Right lobe of liver (tissue), 6 donors: Measurements from ENCODE around the gene PIWIL1. TPM values are rescaled to one million over a fixed set of nuclear protein-coding genes. Genes with fewer than 3 reads are reported as not detected.

ENCODE experiments used
- ATAC-seq, 4 donors: fragments of 200-7000 bp; cut with Tn5 transposase; one replicate each; pipeline ENCODE4 v1.9.1; 2020; ENCODE audit warnings: mild to moderate bottlenecking in 4 of 4, moderate library complexity in 4 of 4
- DNase-seq, 3 donors: peaks; one replicate each; pipeline ENCODE4 v3.0.0-alpha.2; 2020
- H3K27ac ChIP-seq, 3 donors: fragments of 200-600 bp; one replicate each; pipeline ENCODE4 v1.8.0; 2022
- H3K27me3 ChIP-seq, 2 donors: fragments of 200-600 bp; one replicate each; pipeline ENCODE4 v1.8.0; 2022
- H3K36me3 ChIP-seq, 4 donors: fragments of 200-600 bp; sonication (generic) in 1 of 4; one replicate each; pipeline versions ENCODE4 v1.5.1 to v1.8.0; 2017 to 2022; ENCODE audit warnings: control low read depth in 1 of 4
- H3K4me1 ChIP-seq, 4 donors: fragments of 200-600 bp; sonication (generic) in 1 of 4; one replicate each; pipeline versions ENCODE4 v1.5.1 to v1.8.0; 2017 to 2022; ENCODE audit warnings: control low read depth in 1 of 4
- H3K4me3 ChIP-seq, 3 donors: fragments of 200-600 bp; one replicate each; pipeline ENCODE4 v1.8.0; 2022
- H3K9me3 ChIP-seq, 4 donors: fragments of 200-600 bp; sonication (generic) in 1 of 4; one replicate each; pipeline versions ENCODE4 v1.5.1 to v1.8.0; 2017 to 2022; ENCODE audit warnings: control low read depth in 1 of 4
- POLR2A ChIP-seq: fragments of 450-650 bp; IDR thresholded peaks from one replicate; pipeline ENCODE4 v1.6.1; 2017; ENCODE audit warnings: antibody characterized with exemption, mild to moderate bottlenecking
- WGBS: methylation state at CpG from one replicate; pipeline ENCODE4 v1.1.6; 2018; ENCODE audit warnings: low coverage, low lambda C conversion rate; ENCODE audit not compliant: insufficient coverage; ENCODE audit errors: missing lambda C conversion rate; 5-methylcytosine and 5-hydroxymethylcytosine counted together
- intact Hi-C, 2 donors: fragments of 100-400 bp; cut with DNase I; formaldehyde crosslinking; loops; one replicate each; pipeline versions ENCODE4 v1.11.2 to v1.14.1; 2022
- total RNA-seq, 6 experiments: library from RNA; depleted of rRNA in 2 of 6; stranded (reverse); fragments of >200 nt in 2 of 6; fragmentation: NEBNext Ultra II Directional in 3 of 6; extraction: Animal tissue kit (Norgen Biotek cat#: 25700) in 3 of 6; gene quantifications; one replicate each; pipeline versions ENCODE4 v1.1.0 to v1.2.4, GENCODE V29; 2016 to 2023
- TF ChIP-seq, protein P1 (sequence below), 4 donors: fragments of 200-600 bp in 3 of 4; fragments of 450-650 bp in 1 of 4; IDR thresholded peaks; one replicate each; pipeline versions ENCODE4 v1.5.1 to v1.8.0; 2016 to 2022; ENCODE audit warnings: antibody characterized with exemption in 4 of 4, mild to moderate bottlenecking in 2 of 4
- donor health status: DM: no; HTN: yes; CAD: no.
- donor health status: DM: no; HTN: no; CAD: no.
- donor health status: DM: no; HTN: no; CAD: no.
- donor health status: DM: no; HTN: yes; CAD: no.
- donor health status: DM: no; HTN: yes; CAD: no.

PIWIL1 gene
- total RNA-seq, 6 experiments from 2014 or later = not detected

DNA sequence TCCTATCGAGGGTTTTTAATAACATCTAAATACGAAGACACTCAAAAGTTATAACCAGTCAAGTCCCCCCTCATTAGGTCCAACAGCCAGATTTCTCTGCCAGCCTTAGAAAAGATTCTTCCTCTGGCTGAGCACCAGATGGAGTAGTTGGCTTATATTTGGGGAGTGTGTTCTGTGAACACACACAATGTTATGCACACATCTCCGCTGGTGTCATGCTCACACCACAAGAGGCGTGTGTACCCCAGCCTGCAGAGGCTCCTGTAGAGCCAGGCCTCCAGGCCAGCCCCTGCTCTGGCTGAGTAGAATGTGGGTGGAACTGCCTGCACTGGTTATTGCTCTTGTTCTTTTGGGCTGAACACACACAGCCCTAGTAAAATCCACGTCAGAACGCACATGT is 64.0 kb downstream of the PIWIL1 start:
- 57% methylated on average over 5 of the region's 6 CpGs for WGBS
- H3K27ac ChIP-seq = no peak overlapping the region
- DNase-seq (no peak), ATAC-seq (peak in 2 of 4 donors; percentile 21 to 33)
- no peak for TF ChIP-seq POLR2A
- TF ChIP-seq, protein P1, sequence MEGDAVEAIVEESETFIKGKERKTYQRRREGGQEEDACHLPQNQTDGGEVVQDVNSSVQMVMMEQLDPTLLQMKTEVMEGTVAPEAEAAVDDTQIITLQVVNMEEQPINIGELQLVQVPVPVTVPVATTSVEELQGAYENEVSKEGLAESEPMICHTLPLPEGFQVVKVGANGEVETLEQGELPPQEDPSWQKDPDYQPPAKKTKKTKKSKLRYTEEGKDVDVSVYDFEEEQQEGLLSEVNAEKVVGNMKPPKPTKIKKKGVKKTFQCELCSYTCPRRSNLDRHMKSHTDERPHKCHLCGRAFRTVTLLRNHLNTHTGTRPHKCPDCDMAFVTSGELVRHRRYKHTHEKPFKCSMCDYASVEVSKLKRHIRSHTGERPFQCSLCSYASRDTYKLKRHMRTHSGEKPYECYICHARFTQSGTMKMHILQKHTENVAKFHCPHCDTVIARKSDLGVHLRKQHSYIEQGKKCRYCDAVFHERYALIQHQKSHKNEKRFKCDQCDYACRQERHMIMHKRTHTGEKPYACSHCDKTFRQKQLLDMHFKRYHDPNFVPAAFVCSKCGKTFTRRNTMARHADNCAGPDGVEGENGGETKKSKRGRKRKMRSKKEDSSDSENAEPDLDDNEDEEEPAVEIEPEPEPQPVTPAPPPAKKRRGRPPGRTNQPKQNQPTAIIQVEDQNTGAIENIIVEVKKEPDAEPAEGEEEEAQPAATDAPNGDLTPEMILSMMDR (IDR thresholded peaks at IDR 0.05) = peak in 1 of 4 donors; percentile 23
- no peaks in the 10 kb centered on the region for H3K27me3 ChIP-seq
- H3K36me3 ChIP-seq = no peaks in the 10 kb centered on the region
- H3K4me1 ChIP-seq = no peaks in the 10 kb centered on the region
- intact Hi-C loops = no loop called here
- no peak overlapping the region for H3K4me3 ChIP-seq
- H3K9me3 ChIP-seq = no peaks in the 10 kb centered on the region

DNA sequence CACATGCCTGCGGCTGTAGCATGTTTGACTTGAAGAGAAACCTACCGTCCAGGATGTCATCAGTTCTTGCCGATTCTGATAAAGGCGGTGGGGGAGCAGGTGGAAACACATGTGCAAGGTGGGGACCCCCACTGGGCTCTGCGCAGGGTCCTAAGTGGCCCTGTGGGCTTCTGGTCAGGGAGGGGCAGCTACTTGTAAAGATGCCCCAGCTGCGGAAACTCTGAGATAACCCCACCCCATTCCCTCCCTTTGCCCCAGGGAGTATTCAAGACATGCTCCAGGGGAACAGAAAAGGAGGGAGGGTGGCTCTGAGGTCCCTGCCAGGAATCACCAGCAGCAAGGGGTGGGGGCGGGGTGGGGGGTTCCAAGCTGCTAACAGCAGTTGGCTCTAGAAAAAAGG is 67.6 kb downstream of the PIWIL1 start:
- Histone ChIP-seq H3K36me3 (no peaks in the 10 kb centered on the region), H3K4me1 (no peaks in the 10 kb centered on the region), H3K27me3 (no peaks in the 10 kb centered on the region), H3K27ac (no peak overlapping the region), H3K4me3 (no peak overlapping the region), H3K9me3 (no peaks in the 10 kb centered on the region)
- WGBS = 20% methylated on average over 6 of the region's 7 CpGs
- TF ChIP-seq, protein P1 (IDR thresholded peaks at IDR 0.05) = no peak
- TF ChIP-seq POLR2A = no peak
- intact Hi-C loops = no loop called here
- DNase-seq (no peak), ATAC-seq (no peak)

DNA sequence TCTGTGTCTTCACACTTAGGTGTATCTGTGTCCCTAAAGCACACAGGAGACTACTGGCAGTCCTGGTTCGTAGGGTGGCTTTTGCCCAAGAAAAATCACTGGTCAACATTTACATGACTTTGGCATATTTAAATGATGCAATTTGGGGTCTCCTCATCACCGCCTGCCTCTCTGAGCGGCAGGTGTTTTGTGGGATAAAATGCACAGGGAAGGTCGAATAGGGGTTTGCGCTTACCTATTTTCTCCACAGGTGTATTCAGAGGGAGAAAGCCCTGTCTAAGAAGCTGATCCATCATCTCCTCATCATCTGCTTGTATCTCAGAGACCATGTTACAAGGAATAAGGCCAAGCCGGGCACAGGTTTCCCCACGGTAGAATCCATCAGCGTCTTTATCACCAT is 74.7 kb downstream of the PIWIL1 start:
- Histone ChIP-seq H3K27me3 (peaks cover 0 to 4% of the 10 kb centered on the region in 2 donors), H3K9me3 (no peaks in the 10 kb centered on the region), H3K4me3 (no peak overlapping the region), H3K27ac (no peak overlapping the region), H3K36me3 (no peaks in the 10 kb centered on the region), H3K4me1 (no peaks in the 10 kb centered on the region)
- WGBS = 95% methylated on average over 8 of the region's 8 CpGs
- DNase-seq (no peak), ATAC-seq (no peak)
- TF ChIP-seq, protein P1 (IDR thresholded peaks at IDR 0.05) = no peak
- no peak for TF ChIP-seq POLR2A
- intact Hi-C loops = no loop called here

DNA sequence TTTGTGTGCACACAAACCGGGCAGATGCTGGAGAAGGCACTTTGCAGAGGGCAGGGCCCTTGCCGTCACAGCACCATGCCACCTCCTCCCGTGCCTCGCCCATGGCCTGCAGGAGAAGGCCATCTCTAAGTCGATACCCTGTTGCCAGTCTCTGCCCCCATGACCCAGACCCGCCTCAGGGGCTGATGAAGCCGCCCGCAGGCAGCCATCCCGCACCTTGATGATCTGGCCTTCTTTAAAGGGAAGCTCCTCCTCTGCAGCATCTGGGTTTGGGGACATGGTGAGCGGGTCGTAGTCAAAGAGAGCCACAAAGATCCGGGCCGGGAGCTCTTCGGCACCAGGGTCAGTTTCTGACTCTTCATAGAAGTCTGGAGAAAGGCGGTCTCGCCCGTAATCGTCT is 76.2 kb downstream of the PIWIL1 start:
- Histone ChIP-seq H3K4me1 (no peaks in the 10 kb centered on the region), H3K27me3 (peaks cover 0 to 4% of the 10 kb centered on the region in 2 donors), H3K27ac (no peak overlapping the region), H3K36me3 (no peaks in the 10 kb centered on the region), H3K9me3 (no peaks in the 10 kb centered on the region), H3K4me3 (no peak overlapping the region)
- WGBS = 69% methylated on average over 11 of the region's 18 CpGs
- ATAC-seq (no peak), DNase-seq (no peak)
- intact Hi-C loops = no loop called here
- TF ChIP-seq, protein P1 (IDR thresholded peaks at IDR 0.05) = no peak
- no peak for TF ChIP-seq POLR2A

DNA sequence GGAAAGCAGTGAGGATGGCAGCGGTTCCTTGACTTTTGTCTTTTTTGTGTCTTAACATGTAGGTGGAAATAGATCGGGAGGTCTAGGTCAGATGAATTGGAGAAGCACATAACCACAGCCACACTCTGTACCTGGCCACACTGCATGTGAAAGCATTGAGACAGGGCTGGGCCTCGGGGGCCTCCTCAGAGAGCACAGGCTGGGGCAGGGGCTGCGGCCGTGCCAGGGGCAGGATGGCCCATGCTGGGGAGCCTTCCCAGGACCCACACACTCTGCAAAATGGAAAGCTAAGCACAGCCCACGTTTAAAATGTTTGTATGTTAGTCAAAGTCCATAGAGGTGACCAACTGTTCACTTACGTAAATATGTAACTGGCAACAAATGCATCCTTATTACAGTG is 76.7 kb downstream of the PIWIL1 start:
- 63% methylated on average over 6 of the region's 7 CpGs for WGBS
- TF ChIP-seq, protein P1 (IDR thresholded peaks at IDR 0.05) = no peak
- no peak for TF ChIP-seq POLR2A
- Histone ChIP-seq H3K27ac (no peak overlapping the region), H3K27me3 (peaks cover 0 to 4% of the 10 kb centered on the region in 2 donors), H3K4me3 (no peak overlapping the region), H3K9me3 (no peaks in the 10 kb centered on the region), H3K4me1 (no peaks in the 10 kb centered on the region), H3K36me3 (no peaks in the 10 kb centered on the region)
- intact Hi-C loops = no loop called here
- ATAC-seq (peak in 1 of 4 donors; percentile 18), DNase-seq (no peak)
